DMS53 (cell line): ENCODE data around the gene NSUN6.

Experiments
- DNase-seq: peaks from one replicate; lab custom pipeline; 2025; lab: John Stamatoyannopoulos, UW

Gene NSUN6

DNA sequence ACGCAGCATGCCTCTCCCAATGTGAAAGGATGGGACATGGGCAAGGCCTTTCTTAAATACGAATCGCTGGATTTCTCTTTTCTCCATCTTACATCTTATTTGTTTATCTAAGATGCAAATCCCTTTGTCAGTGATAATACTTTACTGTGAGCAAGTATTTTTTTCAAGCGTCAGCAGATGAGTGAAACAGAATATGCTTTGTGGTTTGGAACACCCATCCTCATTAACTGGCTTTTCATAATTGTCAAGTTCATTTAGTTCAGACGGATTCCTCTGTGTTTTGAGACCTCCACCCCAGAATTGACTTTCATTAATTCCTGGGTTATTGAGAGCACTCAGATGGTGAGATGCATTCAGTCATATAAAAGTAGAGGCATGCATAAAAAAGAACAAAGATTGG lies 149.8 kb downstream of the NSUN6 start:
- no peak for DNase-seq

DNA sequence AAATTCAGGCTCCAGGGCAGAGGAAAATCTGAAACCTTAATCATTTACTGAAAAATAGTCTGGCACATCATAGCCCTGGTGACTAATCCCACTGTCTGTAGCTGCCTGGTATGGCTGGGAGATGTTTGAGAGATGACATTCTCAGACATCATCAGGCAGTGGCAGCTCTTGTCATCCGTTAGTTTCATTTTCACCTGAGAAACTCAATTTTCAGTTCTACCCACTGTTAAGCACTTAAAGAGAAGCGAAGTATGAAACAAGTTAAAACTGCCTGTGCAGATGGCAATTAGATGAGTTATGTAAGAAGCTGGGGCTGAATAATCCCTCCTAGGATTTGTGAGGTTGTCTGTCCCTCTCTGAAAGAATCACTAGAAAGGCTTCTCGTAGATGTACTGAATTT lies 150.2 kb downstream of the NSUN6 start:
- DNase-seq = peak; percentile 18

DNA sequence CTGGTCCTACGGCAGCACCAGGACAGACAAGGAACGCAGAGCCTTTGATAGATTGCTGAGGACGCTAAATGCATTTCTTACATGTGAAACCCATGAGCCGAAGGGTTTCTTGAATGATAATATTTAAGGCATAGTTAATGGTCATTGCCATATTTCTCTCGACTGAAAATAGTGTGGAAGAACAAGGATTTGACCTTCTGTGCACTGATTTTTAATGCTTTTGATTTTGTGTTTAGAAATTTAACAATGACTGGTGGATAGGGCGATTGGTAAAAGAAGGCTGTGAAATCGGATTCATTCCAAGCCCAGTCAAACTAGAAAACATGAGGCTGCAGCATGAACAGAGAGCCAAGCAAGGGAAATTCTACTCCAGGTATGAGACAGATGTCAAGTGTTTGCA lies 150.8 kb downstream of the NSUN6 start:
- DNase-seq = peak; percentile 34

DNA sequence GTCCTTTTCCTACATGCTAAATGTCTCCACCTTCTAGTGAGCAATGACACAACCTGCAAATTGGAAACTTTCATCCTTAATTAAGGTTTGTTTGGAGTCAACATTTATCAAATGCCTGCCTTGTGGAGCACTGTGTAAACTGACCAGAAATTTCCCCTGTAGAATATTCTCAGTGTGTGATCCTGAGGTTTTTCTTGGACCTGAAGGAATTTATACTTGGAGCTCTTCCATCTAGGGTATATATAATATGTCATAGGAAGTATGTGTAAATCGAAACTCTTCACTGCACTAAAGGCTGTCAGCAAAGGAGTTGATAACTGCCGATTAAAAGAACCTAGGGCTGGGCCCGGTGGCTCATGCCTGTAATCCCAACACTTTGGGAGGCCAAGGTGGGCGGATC lies 152.4 kb downstream of the NSUN6 start:
- DNase-seq = no peak

DNA sequence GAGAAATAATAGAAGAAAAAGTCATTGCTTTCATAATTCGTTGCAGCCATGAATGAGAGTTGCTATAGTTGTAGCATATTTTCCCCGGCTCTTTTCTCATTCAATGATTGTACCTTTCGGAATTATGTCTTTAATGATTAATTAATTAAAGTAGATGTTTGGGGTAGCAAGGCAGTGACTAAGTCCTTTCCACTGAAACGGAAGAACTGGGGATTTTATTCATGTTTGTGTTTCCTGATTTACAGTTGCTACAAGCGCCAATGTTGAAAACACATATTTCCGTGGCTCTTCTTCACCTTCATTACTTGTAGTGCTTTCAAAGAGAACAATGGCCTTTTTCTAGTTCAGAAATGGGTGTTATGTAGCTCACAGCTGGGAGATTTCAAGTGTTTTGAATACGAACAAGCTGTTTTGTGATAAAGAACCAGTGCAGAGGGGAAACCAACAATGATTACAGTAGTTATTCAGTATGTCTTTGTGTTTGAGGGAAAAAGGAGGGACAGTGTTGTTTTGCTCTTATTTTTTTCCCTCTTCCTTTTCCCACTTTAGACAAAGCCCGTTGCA lies 153.5 kb downstream of the NSUN6 start:
- DNase-seq = no peak
